ENCODE results near the gene RBM33.

DNA sequence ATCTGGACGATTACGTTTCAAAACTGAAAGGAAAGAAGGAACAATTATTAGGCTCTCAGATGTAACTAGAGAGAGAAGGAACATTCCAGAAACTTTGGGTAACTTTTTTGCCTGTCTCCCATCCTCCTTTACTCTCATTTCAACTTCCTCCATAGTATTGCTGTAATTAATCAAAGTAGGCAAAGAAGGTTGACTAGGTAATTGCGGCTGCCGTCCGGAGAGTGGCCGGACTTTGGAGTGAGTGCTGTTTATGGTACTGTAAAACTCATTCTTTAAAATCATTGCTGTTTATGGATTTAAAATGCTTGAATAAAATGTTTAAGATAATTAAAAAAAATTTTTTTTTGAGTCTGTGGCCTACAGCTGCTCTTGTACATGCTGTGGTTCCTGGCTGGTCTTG lies 56.4 kb downstream of the RBM33 start:
- TF ChIP-seq ZNF416 (CRISPR knock-in tag; IDR thresholded peaks at IDR 0.05): no peak
- TF ChIP-seq, protein P1, sequence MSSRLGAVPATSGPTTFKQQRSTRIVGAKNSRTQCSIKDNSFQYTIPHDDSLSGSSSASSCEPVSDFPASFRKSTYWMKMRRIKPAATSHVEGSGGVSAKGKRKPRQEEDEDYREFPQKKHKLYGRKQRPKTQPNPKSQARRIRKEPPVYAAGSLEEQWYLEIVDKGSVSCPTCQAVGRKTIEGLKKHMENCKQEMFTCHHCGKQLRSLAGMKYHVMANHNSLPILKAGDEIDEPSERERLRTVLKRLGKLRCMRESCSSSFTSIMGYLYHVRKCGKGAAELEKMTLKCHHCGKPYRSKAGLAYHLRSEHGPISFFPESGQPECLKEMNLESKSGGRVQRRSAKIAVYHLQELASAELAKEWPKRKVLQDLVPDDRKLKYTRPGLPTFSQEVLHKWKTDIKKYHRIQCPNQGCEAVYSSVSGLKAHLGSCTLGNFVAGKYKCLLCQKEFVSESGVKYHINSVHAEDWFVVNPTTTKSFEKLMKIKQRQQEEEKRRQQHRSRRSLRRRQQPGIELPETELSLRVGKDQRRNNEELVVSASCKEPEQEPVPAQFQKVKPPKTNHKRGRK (CRISPR knock-in tag; IDR thresholded peaks at IDR 0.05; ENCODE audit: borderline replicate concordance): no peak
- TF ChIP-seq ETV6 (CRISPR knock-in tag; IDR thresholded peaks at IDR 0.05): no peak
- no peak for TF ChIP-seq CREB1 (CRISPR knock-in tag; IDR thresholded peaks at IDR 0.05)
- TF ChIP-seq, protein P2, sequence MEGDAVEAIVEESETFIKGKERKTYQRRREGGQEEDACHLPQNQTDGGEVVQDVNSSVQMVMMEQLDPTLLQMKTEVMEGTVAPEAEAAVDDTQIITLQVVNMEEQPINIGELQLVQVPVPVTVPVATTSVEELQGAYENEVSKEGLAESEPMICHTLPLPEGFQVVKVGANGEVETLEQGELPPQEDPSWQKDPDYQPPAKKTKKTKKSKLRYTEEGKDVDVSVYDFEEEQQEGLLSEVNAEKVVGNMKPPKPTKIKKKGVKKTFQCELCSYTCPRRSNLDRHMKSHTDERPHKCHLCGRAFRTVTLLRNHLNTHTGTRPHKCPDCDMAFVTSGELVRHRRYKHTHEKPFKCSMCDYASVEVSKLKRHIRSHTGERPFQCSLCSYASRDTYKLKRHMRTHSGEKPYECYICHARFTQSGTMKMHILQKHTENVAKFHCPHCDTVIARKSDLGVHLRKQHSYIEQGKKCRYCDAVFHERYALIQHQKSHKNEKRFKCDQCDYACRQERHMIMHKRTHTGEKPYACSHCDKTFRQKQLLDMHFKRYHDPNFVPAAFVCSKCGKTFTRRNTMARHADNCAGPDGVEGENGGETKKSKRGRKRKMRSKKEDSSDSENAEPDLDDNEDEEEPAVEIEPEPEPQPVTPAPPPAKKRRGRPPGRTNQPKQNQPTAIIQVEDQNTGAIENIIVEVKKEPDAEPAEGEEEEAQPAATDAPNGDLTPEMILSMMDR (IDR thresholded peaks at IDR 0.05): no peak

Data from WTC11 (cell line).